HG03095 (cell line): Measurements from ENCODE around the gene DBX1.
"Not testable (repeated sequence)": the region's sequence is repeated elsewhere in the genome, so short reads cannot be mapped to it uniquely, and the experiment has no call there.

ENCODE experiments used
- ATAC-seq: cut with Tn5 transposase; IDR thresholded peaks from one replicate; pipeline ENCODE4 v1.9.1; 2021; ENCODE audit warnings: moderate library complexity; ENCODE audit not compliant: unreplicated experiment

Gene DBX1, protein sequence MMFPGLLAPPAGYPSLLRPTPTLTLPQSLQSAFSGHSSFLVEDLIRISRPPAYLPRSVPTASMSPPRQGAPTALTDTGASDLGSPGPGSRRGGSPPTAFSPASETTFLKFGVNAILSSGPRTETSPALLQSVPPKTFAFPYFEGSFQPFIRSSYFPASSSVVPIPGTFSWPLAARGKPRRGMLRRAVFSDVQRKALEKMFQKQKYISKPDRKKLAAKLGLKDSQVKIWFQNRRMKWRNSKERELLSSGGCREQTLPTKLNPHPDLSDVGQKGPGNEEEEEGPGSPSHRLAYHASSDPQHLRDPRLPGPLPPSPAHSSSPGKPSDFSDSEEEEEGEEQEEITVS

DNA sequence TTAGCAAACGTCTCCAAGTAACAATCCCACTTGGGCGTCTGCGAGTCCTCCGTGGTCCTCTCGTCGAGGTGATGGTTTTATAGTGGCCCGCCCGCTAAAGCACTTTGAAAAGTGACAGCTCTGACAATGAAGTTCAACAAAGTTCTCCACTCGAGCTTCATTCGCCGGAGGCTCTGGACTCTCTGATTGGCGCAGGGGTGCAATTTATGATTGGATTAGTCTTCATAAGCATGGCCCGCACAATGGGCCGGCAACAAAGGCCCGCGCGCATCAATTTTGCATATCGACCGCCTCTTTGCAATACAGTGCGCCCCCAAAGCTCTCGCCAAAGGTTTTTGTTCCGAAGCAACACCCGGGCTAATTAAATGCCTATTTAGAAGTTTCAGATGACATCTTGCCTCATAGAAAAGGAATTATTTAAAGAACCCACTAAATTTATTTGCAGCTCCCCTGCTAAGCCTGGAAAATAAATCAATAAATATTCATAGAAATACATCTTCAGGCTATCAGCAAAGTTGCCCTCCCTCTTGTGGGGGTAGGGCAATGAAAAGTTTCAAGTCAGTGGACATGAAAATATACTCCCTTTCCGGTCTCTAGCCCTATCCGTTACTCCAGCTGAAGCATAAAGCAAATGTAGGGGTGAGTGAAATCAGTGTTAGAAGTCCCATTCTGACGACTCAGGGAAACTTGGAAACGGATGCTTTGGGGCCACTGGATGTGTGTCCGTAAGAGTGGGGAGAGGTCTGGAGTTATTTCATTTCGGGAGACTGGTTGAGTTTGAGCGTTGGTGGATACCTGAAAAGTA is at the start of gene DBX1:
DBX1 (minus strand) TSS at position 51 of the 805 bp plus-strand sequence. CDS start 151 bp downstream, outside the sequence.
- no peak for ATAC-seq

DNA sequence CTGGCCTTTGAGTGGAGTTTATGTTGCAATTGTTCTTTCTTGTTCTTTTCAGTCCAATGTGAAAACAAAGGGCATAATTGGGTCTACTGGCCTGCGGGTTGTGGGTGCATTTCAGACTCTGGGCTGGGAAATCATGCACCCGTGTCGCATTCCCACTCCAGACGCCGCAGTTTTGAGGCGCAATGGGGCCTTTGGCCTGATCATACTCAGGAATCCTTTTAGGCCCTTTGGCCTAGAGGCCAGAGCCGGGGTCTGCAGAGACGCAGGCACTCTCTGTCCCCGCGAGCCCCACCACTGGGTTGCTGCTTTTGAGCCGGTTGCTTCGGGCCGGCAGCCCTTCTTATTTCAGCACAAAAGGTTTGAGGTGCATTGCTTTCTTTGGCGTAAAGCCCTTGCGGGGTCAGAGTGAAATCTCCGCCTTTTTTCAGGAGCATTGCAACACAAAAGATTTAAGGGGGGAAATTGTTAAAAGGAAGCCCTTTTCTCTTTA is 48.4 kb upstream of the DBX1 start:
- ATAC-seq, result no peak

DNA sequence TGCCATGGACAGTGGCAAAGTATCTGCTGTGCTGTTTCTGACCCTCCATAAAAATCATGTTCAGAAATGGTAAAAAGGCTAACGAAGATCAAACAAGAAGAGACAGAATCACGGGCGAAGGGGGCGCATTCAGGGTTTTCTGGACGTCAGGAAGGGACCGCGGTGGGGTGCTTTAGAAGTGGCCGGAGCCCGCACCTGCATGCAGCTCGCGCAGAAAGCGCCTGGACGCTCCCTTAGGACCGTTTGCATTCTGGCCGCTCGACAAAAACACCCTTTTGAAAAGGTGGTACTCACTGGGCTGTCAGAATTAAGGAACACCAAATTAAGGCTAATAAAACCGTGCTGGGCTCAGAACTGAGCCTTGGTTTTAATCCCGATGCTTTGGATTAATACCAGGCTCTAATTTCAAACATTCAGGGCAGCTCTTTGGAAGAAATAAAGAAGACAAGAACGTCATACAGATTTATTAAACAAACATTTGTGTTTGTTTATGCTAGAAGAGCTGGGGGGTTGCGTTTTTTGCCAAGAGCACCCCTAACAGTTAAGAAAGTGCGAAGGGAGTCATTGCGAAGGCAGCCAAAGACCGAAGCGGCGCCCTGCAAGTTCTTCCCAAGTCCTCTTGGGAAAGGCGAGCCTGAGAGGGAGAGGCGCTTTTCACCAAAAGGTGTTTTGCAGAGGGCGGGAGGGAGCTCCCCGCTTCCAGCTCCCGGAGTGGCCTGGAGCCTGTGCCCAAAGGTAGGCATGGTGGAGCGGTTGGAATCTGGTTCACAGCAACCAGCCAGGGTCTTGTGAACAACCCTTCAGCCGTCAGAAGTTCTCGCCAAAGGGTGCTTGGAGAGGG is 47.7 kb upstream of the DBX1 start:
- no peak for ATAC-seq

DNA sequence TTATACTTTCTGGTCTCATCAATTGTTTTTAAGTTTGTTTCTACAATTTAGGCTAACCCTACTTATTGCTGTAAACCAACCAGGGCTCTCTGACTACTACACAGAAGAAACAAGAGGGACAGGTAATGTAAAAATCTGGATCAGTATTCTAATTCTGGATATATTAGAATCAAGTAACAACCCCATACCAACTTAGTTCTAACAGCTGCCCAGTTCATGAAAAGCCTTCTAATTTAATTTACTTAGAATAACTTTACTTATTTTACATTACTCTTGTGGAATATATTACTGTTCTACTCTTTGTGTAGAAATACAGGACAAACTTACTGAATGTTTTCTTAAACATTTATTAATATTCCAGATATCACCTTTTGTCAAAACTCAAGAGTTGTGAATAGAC is 45.5 kb upstream of the DBX1 start:
- no peak for ATAC-seq

DNA sequence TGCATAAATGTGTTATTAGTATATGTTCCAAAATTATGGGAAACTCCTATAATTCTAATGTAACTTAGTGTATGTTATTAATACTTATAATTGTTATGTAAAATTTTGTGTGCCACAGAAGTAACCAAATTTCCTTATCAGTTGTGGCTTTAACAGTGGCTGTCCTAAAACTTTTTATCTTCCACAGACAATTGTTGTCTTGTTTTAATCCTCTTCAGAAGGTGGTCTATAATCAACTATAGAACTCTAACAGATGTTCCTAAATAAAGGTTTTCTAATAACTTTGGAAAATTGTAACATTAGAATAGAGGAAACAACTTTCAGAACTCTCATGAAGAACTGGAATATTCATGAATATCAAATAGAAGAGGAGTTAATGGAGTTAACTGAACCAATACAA is 44.4 kb upstream of the DBX1 start:
- ATAC-seq, result no peak

DNA sequence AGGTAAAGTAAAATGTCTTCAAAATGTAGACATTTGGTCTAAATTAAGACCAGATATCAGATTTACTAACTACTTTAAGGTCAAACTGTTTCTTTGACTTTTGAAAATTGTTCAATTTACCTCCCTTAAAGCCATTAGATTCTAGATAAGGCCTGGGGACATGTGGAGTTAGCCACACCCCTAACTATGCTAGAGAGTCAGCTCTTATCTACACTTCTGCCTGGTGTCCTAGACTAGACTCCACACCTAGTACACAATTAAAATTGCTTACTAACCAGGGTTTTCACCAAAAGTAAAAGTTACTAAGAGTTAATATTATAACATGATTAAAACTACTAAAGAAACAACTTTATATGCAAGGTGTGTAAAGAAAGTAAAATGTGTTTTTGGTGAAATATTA is 43.6 kb upstream of the DBX1 start:
- ATAC-seq, result no peak

DNA sequence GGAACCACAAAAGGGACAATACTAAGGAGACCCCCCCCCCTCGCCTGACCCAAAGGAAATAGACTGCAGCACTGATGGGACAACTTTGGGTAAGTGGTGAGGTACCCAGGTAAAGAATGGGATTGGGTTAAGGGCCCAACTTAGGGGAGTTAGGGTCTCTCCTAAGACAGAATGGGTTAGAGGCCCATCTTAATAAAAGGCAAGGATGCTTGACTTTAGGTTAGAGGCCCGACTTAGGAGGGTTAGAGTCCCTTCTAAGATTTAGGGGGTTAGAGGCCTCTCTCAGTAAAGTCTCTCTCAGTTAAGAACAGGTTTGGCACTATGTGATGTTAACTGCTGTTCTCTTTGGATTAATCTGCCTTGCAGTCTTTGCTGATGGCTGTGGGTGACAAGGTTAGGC is 41.0 kb upstream of the DBX1 start:
- ATAC-seq, result no peak

DNA sequence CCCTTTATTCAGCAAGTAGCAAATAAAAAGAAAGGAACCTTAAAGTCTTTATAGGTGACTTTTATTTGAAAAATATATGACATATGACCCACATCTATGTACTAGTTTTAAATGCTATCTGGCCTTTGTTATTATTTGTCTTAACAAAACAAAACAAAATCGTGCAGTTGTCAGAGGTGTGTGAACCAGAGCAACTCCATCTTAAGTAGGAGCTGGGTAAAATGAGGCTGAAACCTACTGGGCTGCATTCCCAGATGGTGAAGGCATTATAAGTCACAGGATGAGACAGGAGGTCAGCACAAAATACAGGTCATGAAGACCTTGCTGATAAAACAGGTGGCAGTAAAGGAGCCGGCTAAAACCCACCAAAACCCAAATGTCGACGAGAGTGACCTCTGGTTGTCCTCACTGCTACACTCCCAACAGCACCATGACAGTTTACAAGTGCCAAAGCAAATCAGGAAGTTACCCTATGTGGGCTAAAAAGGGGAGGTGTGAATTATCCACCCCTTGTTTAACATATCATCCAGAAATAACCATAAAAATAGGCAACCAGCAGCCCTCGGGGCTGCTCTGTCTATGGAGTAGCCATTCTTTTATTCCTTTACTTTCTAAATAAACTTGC is 40.2 kb upstream of the DBX1 start:
- ATAC-seq, result not testable (repeated sequence)

DNA sequence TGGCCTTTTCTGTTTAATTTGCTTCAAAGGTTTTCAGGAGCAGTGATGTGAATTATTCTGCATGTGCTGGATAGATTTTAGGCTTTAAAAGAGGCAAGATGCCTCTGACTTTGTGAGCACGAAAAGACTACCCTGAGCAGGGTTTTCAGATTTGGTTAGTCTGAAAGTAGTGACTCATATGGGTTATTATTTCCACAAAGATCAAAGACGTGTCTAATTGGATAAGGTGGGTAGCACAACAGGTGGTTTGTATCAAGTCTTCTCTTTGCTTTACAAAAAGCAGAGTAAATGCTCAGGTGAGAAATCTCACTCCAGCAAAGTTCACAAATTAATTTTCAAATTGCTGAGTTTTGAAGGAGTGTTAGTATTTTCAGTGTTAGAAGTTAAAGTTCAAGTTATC is 37.6 kb upstream of the DBX1 start:
- no peak for ATAC-seq

DNA sequence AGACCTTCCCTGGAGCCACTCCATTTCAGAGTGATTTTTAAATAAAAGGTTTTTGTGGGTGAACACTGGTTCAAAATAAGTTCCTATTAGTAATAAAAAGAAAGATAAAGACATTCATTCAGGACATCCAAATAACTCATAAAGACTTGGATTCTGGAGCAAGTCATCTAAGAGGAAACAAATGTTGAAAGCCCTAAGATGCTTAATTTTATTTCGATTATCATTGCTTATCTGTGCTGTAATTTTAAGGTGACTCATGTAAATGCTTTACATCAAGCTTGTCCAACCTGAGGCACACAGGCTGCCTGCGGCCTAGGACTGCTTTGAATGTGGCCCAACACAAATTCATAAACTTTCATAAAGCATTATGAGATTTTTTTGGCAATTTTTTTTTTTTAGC is 34.2 kb upstream of the DBX1 start:
- ATAC-seq, result no peak

DNA sequence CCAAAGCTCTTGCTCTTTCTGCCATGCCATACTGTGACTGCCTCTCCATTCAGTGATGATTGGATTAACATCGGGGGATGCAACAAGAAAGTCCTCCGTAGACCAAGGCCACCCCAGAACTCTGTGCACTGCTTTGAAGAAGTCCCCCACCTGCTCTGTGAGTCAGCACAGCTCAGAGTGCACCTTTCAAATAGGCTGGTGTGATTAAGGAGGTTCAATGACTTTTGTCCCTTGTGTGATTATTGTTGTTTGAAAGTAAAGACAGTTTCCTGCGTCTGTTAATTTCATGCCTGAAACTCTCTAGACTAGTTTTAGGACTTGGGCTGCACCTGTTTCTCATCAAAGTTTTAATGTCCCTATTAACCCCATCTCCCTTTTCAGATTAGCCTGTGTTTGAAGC is 33.0 kb upstream of the DBX1 start:
- no peak for ATAC-seq

DNA sequence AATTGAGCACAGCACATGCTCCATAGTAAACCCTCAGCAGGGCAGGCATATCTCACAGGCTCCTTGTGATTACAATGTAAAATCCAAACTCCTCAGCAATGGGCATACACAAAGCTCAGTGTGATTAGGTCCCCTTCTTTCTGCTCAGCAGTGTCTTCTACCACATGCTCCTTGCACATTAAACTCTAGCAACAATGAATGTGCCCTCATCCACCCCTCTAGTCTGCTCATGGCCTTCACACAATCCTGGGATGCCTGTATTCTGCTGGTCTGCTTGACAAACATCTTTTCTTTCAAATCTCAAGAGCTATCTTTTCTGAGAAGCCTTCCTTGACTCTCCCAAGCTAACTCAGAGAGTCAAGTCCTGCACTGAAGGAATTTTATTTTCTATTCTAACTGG is 32.4 kb upstream of the DBX1 start:
- ATAC-seq, result no peak

DNA sequence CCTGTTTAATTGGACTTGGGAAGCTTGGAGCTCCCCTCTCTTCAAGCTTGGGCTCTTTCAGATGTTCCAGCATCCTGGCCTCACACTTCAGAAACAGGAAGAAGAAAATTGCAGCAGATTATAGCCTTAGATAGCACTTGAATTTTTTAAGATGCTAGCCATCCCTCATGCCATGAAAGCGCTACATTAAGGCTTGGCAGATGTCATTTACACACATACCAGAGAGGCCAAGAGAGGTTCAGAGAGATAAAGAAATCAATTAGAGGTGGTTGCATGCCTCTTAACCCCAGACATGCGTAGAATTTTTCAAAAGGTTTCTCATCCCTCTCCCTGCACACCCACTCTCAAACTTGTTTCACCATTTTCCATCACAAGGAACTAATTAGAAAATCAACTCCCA is 31.9 kb upstream of the DBX1 start:
- no peak for ATAC-seq

DNA sequence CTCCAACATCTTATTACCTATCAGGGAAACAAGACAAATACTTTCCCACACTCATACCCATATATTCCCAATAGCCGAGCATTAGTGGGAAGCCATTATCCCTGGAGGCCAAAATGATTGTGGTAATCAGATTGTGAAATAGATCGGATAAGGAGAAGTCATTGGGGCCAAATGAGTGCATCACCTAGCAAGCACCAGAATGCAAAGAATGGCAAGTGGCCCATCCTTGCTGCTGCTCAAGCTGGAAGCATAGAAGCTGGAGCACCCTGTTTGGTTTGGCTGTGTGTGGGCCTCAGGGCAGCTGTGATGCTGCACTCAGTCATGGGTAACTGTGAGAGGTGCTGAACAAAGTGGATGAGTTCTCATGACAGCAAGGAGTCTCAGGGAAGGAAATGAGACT is 18.7 kb upstream of the DBX1 start:
- no peak for ATAC-seq

DNA sequence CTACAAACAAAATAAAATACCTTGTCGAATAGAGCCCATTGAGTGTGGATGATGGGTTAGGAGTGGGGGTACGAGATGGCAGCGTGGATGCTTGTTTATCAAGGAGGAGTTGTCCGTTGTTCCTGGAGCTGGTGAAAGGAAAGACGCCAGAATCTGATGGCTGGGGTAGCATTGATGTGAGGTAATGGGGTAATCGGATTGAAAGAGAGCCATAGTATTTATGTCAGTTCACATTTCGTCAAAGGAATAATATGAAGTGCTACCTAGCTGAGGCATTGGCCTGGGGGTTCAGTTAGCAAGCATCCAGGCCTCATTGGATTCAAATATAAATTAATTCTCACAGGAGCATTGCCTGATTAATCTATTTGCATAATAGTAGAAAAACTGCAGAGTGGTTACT is 16.9 kb upstream of the DBX1 start:
- ATAC-seq, result no peak

DNA sequence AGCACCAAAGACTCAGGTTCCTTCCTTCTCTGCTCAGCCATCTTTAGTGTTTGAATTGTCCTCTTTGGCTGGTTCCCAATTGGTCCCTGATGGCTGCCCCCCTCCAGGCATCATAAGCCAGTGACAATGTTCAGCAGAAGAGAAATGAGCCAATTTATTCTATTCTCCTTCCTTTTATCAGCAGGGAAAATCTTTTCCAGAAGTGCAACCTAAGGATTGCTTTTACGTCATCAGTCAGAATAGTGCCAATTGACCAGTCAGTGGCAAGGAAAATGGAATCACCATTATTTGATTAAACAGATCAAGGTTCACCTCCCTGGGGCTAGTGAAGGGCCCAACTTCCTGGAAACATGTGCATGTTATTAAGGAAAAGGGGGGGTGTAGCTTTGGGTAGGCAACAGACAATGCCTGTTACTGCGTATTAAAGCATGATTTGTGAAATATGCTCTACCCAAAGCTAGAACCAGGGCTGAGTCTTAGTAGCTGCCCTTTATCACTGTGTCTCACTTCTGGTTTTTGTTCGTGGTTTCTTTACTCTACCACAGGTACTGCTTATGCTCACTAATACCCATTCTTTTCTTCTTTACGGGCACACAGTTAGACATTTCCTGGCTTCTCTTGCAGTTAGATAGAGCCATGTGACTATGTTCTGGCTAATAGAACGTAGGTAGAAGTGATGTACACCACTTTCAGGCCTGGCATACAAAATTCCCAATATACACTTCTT is 12.6 kb upstream of the DBX1 start:
- no peak for ATAC-seq

DNA sequence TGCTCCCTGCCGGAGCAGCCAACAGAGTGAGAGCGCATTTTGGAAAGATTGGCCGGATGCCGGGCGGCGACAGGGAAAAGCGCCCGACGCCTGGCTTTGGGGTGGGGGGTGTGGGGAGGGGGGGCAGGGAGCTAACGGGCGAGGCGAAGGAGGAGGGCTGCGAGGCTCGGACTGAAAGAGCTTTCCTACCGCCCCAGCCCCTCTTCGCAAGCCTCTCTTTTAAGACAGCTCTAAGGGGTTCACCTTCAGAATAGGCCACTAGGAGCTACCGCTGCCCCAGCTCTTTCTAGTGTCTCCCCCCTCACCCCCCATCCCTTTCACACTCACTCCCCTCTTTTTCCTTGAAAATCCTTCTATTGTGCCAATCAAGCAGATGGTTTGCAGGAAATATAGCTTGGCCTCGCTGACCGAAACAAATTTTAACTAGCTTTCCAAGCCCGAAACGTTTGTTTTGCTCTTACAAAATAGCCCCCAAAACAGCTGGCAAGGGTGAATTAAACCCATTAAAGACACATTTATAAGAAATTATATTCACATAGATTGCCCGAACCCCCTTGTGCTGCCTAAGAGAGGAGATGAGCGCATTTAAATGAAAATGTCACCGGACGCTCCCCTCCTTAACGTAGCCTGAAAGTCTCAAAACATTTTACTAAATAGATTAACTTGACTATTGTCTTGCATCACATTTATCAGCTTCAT is 3.7 kb upstream of the DBX1 start:
- ATAC-seq, result no peak

DNA sequence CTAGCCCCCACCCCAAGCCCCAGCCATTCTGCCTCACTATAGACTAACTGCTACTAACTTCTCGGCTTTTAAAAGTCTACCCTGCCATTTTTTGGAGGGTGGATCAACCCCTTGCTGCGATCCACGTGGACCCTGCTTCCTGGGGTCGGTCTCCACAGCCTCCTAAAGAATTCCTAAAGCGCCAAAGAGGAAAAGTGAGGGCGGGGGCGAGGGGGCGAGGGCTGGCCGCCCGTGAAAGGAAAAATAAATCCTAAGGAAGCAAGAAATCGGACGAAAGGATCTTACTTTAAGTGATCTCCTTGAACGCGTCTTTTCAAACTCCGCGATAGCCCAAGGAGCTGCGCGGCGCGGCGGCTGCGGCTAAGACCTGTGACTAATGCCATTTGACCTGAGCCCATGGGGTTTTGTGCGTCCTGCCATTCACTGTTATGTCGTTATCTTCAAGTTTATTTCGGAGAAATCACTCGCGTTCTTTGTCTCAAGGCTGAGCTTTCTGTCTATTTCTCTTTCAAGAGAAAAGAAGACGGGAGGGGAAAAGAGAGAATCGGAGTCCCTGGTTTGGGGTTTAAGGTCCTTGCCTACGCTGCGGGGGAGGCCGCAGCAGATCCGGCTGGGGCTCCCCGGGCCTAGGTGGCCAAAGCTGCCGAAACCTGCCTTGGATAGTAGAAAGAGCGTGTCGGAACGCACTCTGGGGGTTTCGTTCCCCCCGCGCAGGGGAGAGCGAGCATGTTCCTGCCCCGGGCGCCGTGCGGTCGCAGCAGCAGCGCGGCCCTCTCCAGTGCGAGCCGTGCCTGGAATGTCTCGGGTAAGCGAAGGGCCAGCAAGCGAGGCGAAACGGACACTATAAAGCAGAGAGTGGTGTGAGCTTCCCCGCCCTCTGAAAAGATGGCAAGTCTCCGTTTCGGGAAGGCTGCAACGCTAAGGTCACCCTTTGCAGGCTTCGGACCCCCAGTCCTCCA is 2.8 kb upstream of the DBX1 start:
- ATAC-seq, result no peak
